ENCODE data around the gene FAM89B.

Gene FAM89B

DNA sequence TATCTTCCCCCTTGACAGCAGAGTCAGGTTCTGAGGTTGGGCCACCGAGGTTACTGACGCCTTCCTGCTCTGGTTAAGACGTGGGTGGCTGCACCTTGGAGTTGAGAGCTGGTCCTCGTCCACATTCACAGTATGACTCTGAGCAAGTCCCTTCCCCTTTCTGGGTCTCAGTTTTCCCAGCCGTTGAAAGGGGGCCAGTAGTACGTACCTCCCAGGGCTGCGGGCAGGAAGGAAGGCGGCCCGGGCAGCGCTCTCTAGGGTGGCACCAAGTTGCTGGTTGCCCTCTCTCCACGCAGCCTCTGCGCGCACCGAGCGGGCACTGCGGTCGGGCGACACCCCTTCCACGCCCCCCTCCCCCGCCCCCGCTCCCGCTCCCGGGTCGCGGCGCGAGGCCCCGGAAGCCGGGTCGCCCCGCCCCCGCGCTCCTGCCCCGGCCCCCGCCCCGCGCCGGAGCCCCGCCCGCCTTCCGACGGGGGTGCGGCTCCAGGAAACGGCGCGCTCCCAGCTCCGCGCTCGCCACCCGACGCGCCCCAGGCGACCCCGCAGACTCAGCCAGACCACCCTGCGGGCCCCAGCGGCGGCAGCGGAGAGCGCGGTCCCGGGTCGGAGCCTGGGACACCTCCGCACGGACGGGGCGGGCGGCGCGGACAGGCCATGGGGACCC lies 3.4 kb downstream of the FAM89B start, which contains the start of gene EHBP1L1:
Gene EHBP1L1 (plus strand): TSS at position 486 of the 664 bp plus-strand sequence. CDS start 250 bp downstream, outside the sequence.
- no peak for DNase-seq

DNA sequence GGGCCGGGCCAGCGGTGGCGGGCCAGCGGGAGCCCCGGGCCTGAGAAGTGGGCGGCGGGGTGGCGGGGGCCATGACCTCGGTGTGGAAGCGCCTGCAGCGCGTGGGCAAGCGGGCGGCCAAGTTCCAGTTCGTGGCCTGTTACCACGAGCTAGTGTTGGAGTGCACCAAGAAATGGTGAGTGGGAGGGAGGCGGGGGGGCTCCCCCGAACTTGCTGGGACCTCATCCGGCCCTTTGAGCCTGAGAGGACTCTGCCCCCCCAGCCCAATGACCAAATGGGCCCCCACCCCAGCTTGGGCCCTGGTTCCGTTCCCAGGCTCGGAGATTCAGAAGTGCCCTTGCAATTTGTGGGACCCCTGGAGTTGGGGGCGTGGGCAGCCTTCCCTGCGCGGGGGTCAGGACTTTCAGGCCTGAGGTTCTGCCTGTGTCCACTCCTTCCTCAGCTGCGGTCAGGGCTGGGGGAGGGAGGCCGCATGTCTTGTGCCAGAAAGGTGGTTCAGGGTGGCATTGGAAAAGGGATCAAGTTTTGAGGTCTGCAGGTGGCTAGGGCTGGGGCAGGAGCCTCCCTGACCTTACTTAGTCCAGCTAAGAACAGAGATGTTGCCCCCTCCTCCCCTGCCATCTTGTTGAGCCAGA lies 4.0 kb downstream of the FAM89B start:
- DNase-seq: no peak

DNA sequence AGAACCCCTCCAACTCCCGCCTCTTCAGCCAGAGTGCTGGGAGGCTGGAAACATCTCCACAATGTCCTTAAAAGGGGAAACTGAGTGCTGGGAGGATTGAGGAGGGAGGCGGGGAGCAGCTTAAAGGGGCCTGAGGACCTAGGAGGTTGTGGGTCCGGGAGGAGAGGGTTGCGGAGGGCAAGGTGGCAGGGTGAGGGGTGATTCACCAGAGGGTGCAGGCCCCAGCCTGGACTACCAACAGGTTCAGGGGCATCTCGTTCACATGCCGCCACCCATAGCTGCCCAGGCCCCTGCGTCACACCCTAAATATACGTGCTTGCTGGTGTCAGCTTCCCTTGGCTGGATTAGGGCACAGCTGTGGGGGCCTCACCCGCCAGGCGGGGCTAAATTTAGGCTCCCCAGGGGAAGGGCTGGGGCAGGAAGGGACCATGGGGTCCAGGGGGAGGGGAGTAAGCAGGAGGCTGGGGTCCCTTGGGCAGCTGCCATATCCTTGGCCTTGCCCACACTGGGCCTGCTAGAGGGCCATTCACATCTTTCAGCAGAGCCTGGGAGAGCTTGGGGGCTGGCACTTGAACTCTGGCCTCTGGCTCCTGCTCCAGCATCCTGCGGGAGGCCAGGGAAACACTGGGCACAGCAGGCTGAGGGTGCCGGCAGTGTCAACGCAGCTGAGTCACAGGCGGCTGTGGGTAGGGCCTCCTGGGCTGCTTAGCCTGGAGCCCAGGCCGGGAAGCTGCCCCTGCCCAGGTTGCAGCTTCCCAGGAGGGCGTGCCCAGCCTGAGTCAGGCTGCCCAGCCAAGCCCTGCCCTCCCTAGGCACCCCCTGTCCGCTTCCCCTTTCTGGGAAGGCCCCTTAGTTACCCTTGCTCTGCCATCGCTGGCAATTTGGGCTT lies 4.8 kb downstream of the FAM89B start:
- DNase-seq: no peak

DNA sequence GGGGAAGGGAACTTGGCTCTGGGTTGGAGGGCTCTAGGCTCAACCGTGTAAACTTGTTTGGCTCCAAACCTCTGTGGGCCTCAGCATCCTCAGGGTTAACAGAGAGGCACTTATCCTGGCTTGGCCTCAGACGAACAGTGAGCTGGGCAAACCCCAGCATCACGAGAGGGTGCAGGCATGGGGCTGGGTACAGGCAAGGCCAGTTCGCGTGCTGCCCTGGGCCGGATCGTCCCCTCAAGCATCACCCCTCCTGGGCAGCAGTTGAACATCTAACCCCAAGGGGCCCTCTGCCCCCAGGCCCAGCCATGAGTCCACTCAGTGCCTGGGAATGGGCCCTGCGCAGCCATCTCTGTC lies 5.4 kb downstream of the FAM89B start:
- DNase-seq: no peak

DNA sequence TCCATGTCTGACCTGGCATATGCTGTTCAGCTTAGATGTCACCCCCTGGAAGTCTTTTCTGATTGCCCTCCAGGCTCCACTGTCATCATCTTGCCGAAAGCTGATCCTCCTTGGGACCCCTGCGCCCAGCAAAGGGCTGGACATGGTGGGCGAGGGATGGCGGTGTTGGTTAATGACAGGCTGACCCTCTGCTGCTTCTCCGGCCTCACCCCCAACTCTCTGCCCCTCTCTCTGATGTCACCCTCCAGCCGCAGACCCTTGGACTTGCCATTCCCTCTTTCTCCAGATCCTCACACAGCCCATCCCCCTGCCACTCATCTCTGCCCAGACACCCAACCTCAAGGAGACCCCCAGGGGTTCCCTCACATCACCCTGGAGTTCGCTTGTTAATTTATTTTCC lies 5.8 kb downstream of the FAM89B start:
- no peak for DNase-seq

DNA sequence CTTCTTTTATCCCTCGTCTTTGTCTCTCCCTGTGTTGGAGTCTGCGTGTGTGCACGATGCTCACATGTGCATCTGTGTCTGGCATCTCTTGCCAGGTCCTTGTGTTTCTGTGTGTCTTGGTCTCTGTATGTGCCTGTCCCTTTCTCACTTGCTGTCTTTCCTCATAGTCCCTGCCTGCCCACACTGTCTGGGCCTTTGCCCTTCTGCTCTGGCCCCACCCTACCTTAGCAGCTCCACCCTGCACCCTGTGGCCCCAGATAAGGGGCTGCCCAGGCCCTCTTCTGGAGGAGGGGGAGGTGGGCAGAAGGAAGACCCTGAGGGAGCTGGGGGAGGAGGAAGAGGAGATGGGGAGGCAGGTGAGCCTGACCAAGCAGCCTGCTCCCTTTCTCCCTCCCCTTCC lies 6.3 kb downstream of the FAM89B start:
- DNase-seq: no peak

DNA sequence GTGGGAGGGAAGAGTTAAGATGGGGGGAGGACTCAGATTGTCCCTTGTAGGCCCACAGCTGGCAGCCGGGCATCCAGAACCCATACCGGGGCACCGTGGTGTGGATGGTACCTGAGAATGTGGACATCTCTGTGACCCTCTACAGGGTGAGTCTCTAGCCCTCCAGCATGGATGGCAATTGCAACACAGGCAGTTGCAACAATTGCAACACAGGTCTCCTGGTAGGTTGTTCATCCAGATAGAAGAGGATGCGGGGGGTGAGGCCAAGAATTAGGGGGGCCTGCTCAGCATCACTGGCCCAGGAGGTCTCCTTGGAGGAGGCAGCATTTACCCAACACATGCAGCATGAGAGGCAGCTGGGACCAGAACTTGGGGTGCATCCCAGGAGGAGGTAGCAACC lies 7.0 kb downstream of the FAM89B start:
- no peak for DNase-seq

DNA sequence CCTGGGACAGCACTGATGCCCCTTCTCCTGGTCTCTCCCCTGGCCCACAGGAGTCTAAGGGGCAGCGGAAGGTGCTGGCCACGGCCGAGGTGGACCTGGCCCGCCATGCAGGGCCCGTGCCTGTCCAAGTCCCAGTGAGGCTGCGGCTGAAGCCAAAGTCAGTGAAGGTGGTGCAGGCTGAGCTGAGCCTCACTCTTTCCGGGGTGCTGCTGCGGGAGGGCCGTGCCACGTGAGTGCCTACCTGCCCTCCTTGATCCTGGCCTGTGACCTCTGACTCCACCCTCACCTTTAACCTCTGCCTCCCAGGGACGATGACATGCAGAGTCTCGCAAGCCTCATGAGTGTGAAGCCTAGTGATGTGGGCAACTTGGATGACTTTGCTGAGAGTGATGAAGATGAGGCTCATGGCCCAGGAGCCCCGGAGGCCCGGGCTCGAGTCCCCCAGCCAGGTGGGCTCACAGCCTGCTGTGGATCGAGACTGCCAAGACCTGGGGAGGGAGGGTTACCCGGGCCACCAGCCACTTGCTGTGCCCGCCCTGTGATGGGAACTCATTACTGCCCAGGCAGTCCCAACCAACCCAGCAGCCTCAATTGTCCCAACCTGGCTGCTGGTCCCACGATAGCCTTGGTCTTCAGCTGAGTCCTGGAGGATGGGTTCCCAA lies 7.8 kb downstream of the FAM89B start:
- DNase-seq: no peak

DNA sequence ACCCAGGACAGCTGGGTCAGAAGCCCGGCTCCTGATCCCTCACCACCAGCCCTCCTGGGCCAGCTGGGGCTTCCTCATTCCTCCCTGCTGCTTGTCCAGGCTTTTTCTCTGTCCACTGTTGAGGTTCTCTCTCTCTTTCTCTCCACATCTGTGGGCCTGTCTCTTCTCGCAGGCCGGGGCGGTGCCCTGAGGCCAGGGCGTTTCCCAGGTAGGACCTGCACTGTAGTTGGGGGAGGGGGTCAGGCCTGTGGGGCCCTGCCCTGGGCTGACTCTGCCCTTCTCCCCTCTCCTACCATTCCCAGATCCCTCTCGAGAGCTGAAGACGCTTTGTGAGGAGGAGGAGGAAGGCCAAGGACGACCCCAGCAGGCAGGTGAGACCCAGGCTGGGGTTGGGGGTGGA lies 8.4 kb downstream of the FAM89B start:
- DNase-seq: no peak

DNA sequence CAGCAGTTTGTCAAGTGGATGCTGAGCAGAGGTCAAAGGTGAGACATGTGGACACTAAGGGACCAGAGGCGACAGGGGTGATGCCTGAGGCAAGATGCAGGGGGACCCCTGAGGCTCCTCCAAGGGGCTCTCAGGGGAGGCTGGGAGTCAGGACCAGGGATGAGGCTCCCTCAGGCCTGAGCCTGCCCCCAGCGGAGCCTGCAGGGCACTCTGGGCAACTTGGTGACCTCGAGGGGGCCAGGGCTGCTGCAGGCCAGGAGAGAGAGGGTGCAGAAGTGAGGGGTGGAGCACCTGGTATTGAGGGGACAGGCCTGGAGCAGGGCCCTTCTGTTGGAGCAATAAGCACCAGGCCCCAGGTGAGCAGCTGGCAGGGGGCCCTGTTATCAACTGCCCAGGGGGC lies 9.6 kb downstream of the FAM89B start:
- no peak for DNase-seq

DNA sequence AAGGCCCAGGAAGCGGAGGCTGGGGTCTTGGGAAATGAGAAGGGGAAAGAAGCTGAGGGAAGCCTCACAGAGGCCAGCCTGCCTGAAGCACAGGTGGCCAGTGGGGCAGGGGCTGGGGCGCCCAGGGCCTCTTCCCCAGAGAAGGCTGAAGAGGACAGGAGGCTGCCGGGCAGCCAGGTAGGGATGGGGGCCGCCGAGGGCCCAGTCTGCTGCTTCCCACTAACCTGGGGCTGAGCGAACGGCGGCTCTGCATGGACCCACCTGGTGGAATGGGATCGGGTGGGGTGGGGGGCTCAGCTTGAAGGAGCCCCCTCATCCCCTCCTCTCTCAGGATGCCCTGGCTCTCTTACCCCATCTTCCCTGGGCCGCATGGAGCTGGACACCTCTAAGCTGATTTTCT lies 11.3 kb downstream of the FAM89B start:
- DNase-seq: no peak

DNA sequence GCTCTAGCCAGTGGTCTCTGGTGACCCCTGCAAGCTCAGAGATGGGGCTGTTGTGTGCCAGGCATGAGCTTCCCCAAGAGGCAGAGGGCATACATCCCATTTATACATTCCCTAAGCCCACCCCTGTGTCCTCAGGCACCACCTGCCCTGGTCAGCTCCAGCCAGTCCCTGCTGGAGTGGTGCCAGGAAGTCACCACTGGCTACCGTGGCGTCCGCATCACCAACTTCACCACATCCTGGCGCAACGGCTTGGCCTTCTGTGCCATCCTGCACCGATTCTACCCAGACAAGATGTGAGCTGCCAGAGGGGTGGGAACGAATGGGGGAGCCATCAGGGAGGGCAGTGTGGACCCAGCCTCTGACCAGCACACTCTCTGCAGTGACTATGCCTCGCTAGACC lies 11.8 kb downstream of the FAM89B start:
- no peak for DNase-seq

DNA sequence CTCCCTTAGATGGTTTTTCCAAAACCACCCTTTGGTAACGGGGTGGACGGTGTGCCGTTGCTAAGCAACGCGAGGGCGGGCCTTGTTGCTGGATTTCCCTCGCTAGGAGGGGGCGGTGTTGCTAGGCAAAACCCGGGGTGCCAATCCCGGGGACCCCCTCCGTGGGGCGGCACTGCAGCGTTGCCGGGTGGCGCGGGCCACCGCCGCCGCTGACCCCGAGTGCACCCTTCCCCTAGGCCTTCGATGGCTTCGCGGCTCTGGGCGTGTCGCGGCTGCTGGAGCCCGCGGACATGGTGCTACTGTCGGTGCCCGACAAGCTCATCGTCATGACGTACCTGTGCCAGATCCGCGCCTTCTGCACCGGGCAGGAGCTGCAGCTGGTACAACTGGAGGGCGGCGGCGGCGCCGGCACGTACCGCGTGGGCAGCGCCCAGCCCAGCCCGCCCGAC lies 12.4 kb downstream of the FAM89B start:
- DNase-seq: no peak

DNA sequence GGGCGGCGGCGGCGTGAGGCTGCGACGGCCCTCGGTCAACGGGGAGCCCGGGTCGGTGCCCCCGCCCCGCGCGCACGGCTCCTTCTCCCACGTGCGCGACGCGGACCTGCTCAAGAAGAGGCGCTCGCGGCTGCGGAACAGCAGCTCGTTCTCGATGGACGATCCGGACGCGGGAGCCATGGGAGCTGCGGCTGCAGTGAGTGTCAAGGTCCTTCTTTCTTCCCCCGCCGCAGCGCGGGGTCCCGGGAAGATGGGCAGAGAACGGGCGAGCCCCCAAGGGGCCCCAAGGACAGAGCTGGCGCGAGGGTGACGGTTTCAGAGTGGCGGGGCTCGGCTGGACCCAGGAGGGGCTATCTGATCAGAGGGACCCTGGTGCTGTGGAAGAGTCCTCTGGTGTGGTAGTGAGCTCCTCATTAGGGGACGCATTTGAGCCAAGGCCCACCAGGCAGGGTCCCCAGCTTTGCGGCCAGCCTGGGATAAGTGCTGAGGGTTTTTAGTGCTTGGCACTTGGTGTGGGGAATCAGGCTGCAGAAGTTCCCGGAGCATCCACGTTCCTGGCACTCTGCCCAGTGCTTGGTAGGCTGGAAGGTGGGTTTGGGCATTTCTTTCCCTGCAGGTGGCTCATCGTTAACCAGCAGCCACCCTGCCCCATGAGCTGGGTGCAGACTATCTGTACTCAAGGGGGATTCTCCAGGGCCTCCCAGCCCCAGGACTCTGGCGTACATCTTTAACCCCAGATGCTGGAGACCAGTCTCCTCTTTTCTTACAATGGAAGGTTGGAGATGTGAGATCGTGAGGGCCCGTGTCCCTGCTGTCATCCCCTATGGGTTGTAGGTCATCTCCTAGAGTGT lies 13.3 kb downstream of the FAM89B start:
- peak; percentile 37 for DNase-seq

DNA sequence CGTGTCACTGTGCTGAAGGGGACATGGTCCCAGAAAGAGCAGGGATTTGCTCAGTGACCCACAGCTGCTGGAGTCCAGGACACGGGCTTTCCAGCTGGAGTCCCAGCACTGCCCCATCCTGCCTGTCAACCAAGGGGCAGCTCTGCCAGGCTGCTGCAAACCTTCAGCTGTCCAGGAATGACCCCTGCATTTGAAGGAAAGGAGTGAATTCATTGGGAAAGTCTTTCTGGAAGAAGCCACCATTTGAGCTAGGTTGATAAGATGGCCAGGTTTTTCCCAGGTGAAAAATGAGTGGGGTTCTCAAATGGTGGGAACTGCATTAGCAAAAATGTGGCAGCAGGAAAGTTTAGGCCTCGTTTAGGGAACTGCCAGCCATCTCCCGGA lies 13.9 kb downstream of the FAM89B start:
- DNase-seq: no peak

DNA sequence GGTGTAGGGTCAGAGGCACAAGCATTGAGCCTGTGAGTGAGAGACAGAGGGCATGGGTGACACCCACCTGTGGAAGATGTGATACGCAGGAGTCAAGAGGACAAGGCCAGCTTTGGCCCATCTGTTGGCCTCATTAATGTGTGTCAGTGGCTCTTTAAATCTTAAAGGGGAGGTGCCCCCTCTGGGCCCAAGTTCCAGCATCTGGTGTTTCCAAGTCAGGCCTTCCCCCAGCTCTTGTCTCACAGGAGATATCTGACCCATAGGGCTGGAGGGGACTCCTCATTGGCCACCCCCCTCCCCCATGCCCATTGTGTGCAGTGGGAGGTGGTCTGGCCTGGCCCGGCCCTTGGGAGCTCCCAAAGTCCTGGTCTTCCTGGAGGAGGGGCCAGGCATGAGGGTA lies 14.3 kb downstream of the FAM89B start:
- DNase-seq: no peak

DNA sequence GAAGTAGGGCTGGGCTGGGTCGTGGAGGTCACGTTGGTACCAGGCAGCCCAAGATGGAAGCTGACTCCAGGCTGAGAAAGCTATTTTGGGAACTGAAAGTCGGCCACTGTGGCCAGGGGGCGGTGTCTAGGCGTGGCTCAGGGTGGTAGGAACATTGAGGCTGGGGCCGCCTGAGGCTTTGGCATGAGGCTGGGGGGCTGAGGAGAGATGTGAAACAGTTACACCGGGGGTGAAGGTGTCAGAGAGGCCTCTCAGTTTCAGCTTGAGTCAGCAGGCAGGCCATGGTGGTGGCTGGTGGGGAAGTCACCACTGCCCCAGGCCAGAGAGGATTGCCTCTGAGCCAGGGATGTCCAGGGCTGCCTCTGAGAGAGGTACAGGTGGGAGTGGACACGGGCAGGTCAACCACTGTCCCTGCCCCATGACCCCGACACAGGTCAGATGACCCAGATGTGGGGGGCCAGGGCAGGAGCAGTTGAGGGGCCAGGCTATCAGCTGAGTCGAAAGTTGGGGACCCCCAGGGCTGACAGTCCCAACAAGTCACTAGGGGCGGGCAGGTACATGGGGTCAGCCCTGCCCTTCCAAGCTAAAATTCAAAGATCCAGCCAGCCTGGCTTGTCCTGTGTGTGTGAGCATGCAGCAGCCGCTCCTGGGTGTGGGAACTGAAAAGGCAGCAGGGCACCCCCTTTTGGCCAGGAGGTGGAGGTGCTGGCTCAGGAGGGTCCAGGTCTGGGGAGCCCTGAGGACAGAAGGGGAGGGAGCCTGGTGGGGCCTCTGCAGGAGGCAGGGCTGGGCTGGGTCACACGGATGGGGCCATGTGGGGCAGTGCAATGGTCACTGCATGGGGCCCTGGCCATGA lies 16.1 kb downstream of the FAM89B start:
- DNase-seq: no peak

DNA sequence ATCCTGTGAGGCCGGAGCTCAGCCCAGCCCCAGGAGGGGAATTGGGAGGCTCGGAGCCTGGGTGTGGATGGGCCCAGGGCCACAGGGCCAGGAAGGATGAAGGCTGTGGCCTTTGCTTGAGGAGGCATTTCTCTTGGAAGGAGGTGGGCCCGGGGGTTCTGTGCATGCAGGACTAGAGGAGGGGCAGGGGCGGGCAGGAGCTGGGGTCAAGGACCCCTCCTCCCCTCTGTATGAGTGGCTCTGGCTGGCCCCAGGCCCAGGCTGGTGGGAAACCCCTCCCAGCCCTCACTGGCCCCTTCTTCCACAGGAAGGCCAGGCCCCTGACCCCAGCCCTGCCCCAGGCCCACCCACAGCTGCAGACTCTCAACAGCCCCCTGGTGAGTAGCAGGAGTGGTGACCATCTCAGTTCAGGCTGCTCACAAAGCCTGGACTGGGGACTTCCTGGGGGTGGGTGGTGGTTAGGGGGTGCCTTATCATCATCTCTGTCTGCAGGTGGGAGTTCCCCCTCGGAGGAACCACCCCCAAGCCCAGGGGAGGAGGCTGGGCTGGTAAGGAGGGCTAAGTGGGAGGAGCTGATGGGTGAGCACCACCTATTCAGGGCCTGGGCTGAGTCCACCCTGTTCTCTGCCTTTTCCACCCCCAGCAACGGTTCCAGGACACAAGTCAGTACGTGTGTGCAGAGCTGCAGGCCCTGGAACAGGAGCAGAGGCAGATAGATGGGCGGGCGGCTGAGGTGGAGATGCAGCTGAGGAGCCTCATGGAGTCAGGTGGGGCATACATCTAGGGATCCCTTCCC lies 17.3 kb downstream of the FAM89B start:
- no peak for DNase-seq

DNA sequence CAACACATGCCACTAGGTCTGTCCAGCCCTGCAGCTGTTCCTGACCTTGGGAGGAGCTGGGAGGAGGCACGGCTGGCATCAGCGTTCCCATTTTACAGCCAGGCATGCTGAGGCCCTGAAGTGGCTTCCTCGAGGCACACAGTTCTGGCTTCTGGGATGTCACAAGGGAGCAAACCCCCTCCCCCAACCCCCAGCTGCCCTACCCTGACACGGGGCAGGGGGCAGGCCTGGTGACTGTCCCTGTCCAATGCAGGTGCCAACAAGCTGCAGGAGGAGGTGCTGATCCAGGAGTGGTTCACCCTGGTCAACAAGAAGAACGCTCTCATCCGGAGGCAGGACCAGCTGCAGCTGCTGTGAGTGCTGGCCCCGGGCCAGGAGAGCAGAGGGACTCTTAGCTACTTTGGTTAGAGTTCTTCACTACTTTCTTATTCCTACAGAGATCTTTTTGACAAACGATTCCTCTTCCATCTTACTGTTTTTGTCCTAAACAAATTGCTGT lies 18.0 kb downstream of the FAM89B start:
- DNase-seq: no peak
